K562 (cell line): ENCODE results near the gene POU2AF1. TPM values are rescaled to one million over a fixed set of nuclear protein-coding genes. Genes with fewer than 3 reads are reported as not detected.

Source experiments
- ATAC-seq: fragments of 200-7000 bp; cut with Tn5 transposase; 3 replicates; pipeline ENCODE4 v1.9.1; 2020; ENCODE audit warnings: moderate library complexity
- BruUV-seq: library from RNA; stranded (reverse); fragments of 400-500 nt; replicated peaks from 2 replicates; lab custom pipeline; 2021; lab: Mats Ljungman, UMichigan
- CTCF ChIA-PET: fragments of 300-600 bp; formaldehyde crosslinking; extraction: SDS; loops from one replicate; lab custom pipeline; 2021; ENCODE audit warnings: low intra/inter-chr PET ratio; lab: Yijun Ruan, JAX
- POLR2A ChIA-PET: fragments of 300-600, 350-650 bp; sonication (Branson Sonifier 250); formaldehyde crosslinking; extraction: SDS; loops from one replicate; lab custom pipeline; 2021; ENCODE audit warnings: antibody characterized with exemption, inconsistent platforms; lab: Yijun Ruan, JAX
- DNase-seq, 4 experiments: peaks; one replicate each; pipeline versions ENCODE4 v3.0.0 to v3.0.0-alpha.2; 2011 to 2018; ENCODE audit warnings: low spot score in 3 of 4, mixed read lengths in 3 of 4; ENCODE audit errors: extremely low read depth in 1 of 4
- FAIRE-seq: peaks from 2 replicates; lab custom pipeline; 2011; peaks lifted over from hg19 to GRCh38; lab: Jason Lieb, UNC
- H2AFZ ChIP-seq: 2 replicates; pipeline ENCODE4 v1.6.0; 2011; ENCODE audit warnings: low read depth, low read length, control low read depth, inconsistent platforms
- H3K27ac ChIP-seq: fragments of 200-600 bp; 3 replicates; pipeline ENCODE4 v1.8.0; 2011; ENCODE audit warnings: low read depth, mild to moderate bottlenecking, control low read depth, inconsistent platforms, low read length, moderate library complexity, mixed read lengths; ENCODE audit errors: extremely low read depth
- H3K27me3 ChIP-seq, 2 experiments: fragments of 300-600 bp in 1 of 2; 2 replicates in 1 of 2; 3 replicates in 1 of 2; pipeline versions ENCODE4 v1.6.0 to v1.8.0; 2011; ENCODE audit warnings: inconsistent platforms in 2 of 2, low read length in 2 of 2, mild to moderate bottlenecking in 1 of 2, mixed read lengths in 1 of 2, moderate library complexity in 1 of 2; ENCODE audit not compliant: control insufficient read depth in 2 of 2, insufficient read depth in 2 of 2
- H3K36me3 ChIP-seq: fragments of 300-600 bp; 3 replicates; pipeline ENCODE4 v1.8.0; 2011; ENCODE audit warnings: mild to moderate bottlenecking, low read length, inconsistent platforms; ENCODE audit not compliant: control insufficient read depth, insufficient read depth
- H3K4me1 ChIP-seq, 2 experiments: fragments of 200-600 bp in 1 of 2; replicated peaks in 1 of 2; 2 replicates in 1 of 2; 3 replicates in 1 of 2; pipeline versions ENCODE4 v1.5.1 to v1.8.0; 2011; ENCODE audit warnings: inconsistent platforms in 2 of 2, low read length in 2 of 2, mild to moderate bottlenecking in 1 of 2, mixed read lengths in 1 of 2, moderate library complexity in 1 of 2; ENCODE audit not compliant: control insufficient read depth in 2 of 2, insufficient read depth in 2 of 2
- H3K4me2 ChIP-seq: 2 replicates; pipeline ENCODE4 v1.6.1; 2011; ENCODE audit warnings: low read length, control low read depth, inconsistent platforms, mixed read lengths; ENCODE audit not compliant: insufficient read depth
- H3K4me3 ChIP-seq: fragments of 200-600 bp; sonication (generic), shearing (Covaris generic); 2 replicates; pipeline ENCODE4 v1.5.1; 2016; ENCODE audit warnings: control low read depth, inconsistent platforms
- H3K79me2 ChIP-seq: fragments of 200-600 bp; 3 replicates; pipeline ENCODE4 v1.8.0; 2011; ENCODE audit warnings: low read length, inconsistent platforms; ENCODE audit not compliant: control insufficient read depth, insufficient read depth
- H3K9ac ChIP-seq, 2 experiments: 2 replicates each; pipeline versions ENCODE4 v1.6.0 to v1.6.1; 2011; ENCODE audit warnings: low read depth in 2 of 2, low read length in 2 of 2, control low read depth in 1 of 2, inconsistent platforms in 1 of 2, mild to moderate bottlenecking in 1 of 2, mixed read lengths in 1 of 2; ENCODE audit not compliant: insufficient read depth in 1 of 2
- H3K9me1 ChIP-seq: one replicate; pipeline ENCODE4 v1.6.0; 2011; ENCODE audit warnings: inconsistent platforms, mild to moderate bottlenecking, low read length, moderate library complexity; ENCODE audit not compliant: control insufficient read depth, insufficient read depth
- H3K9me3 ChIP-seq: replicated peaks from 2 replicates; pipeline ENCODE4 v1.5.1; 2011; ENCODE audit warnings: low read depth, low read length, inconsistent platforms; ENCODE audit not compliant: control insufficient read depth, insufficient read depth
- H4K20me1 ChIP-seq: replicated peaks from 2 replicates; pipeline ENCODE4 v1.6.1; 2011; ENCODE audit warnings: low read length, inconsistent platforms, mixed read lengths; ENCODE audit not compliant: control insufficient read depth, insufficient read depth
- CREB1 ChIP-seq, 2 experiments: sonication (generic) in 1 of 2; formaldehyde crosslinking in 1 of 2; IDR thresholded peaks; 2 replicates each; pipeline versions ENCODE4 v1.6.1 to v1.8.0; 2012 to 2022; ENCODE audit warnings: inconsistent platforms in 1 of 2, mild to moderate bottlenecking in 1 of 2, missing genetic modification reagents in 1 of 2, moderate library complexity in 1 of 2
- DDX20 ChIP-seq: fragments of 450-650 bp; IDR thresholded peaks from 2 replicates; pipeline ENCODE4 v1.6.1; 2016; ENCODE audit warnings: missing genetic modification characterization, low read depth, mild to moderate bottlenecking, missing compliant biosample characterization, moderate library complexity
- ELF2 ChIP-seq: fragments of 250-450 bp; sonication (Bioruptor Pico); IDR thresholded peaks from 2 replicates; pipeline ENCODE4 v1.5.0; 2021; ENCODE audit warnings: mild to moderate bottlenecking
- ETS2 ChIP-seq: IDR thresholded peaks from 2 replicates; pipeline ENCODE4 v1.6.1; 2016; ENCODE audit warnings: borderline replicate concordance, missing genetic modification characterization, mild to moderate bottlenecking, moderate library complexity, missing compliant biosample characterization; ENCODE audit not compliant: poor library complexity, severe bottlenecking
- FOXP4 ChIP-seq: sonication (generic); formaldehyde crosslinking; IDR thresholded peaks from 2 replicates; pipeline ENCODE4 v1.8.0; 2022; ENCODE audit warnings: mild to moderate bottlenecking, missing genetic modification reagents, borderline replicate concordance
- NBN ChIP-seq: fragments of 450-650 bp; IDR thresholded peaks from 2 replicates; pipeline ENCODE4 v1.6.1; 2016; ENCODE audit warnings: low read depth, mild to moderate bottlenecking
- SUPT5H ChIP-seq: fragments of 450-650 bp; IDR thresholded peaks from 2 replicates; pipeline ENCODE4 v1.6.1; 2016
- THRAP3 ChIP-seq: fragments of 450-650 bp; IDR thresholded peaks from 2 replicates; pipeline ENCODE4 v1.6.1; 2016; ENCODE audit warnings: mild to moderate bottlenecking, inconsistent platforms, borderline replicate concordance
- YY1 ChIP-seq, 3 experiments: IDR thresholded peaks; 2 replicates each; pipeline ENCODE4 v1.6.1; 2011; ENCODE audit warnings: low read length in 2 of 3, mild to moderate bottlenecking in 2 of 3, moderate library complexity in 2 of 3, borderline replicate concordance in 1 of 3, control low read depth in 1 of 3, low read depth in 1 of 3; ENCODE audit not compliant: insufficient read depth in 3 of 3, insufficient replicate concordance in 2 of 3, control insufficient read depth in 1 of 3, insufficient read length in 1 of 3; ENCODE audit errors: extremely low read depth in 1 of 3
- ZBTB33 ChIP-seq: sonication (generic); formaldehyde crosslinking; IDR thresholded peaks from 2 replicates; pipeline ENCODE4 v1.8.1; 2023; ENCODE audit warnings: mild to moderate bottlenecking, missing genetic modification reagents
- ZC3H8 ChIP-seq: fragments of 450-650 bp; IDR thresholded peaks from 2 replicates; pipeline ENCODE4 v1.6.1; 2017
- ZSCAN32 ChIP-seq: fragments of 450-650 bp; formaldehyde crosslinking; IDR thresholded peaks from 2 replicates; pipeline ENCODE4 v1.4.0; 2020; ENCODE audit warnings: mild to moderate bottlenecking, moderate library complexity
- WGBS: fragments of 100-300 bp; shearing (Covaris generic); methylation state at CpG from one replicate; pipeline ENCODE4 v1.1.6; 2016; ENCODE audit warnings: low coverage, mixed read lengths; ENCODE audit not compliant: insufficient coverage; ENCODE audit errors: missing lambda C conversion rate; 5-methylcytosine and 5-hydroxymethylcytosine counted together
- in situ Hi-C: fragments of 300-500 bp; cut with MboI; formaldehyde crosslinking; loops from 4 replicates; pipeline ENCODE4 v1.15.0; 2018; ENCODE audit warnings: inconsistent platforms, mixed read lengths
- intact Hi-C: fragments of 100-400 bp; cut with micrococcal nuclease; formaldehyde crosslinking; loops from 2 replicates; pipeline ENCODE4 v1.14.2; 2022
- polyA plus RNA-seq, 8 experiments: library from polyadenylated mRNA; depleted of rRNA in 4 of 8; stranded (reverse) in 5 of 8; unstranded in 3 of 8; fragments of >200 nt; fragmentation: Nextera tagmentation in 2 of 8; fragmentation: Illumina TruSeq in 1 of 8; extraction: Ambion mirVana in 2 of 8; extraction: Trizol in 1 of 8; gene quantifications; 2 replicates each; pipeline versions ENCODE4 v1.2.1 to v1.2.3, GENCODE V29; 2011 to 2014; ENCODE audit warnings: inconsistent platforms in 1 of 8, missing spikeins in 1 of 8
- total RNA-seq, 7 experiments: library from RNA; depleted of rRNA in 6 of 7; stranded (reverse); fragments of >200 nt in 6 of 7; fragmentation: Illumina TruSeq in 2 of 7; extraction: Trizol in 2 of 7; gene quantifications; 2 replicates each; pipeline versions ENCODE4 v1.2.1 to v1.2.3, GENCODE V29; 2011 to 2021; ENCODE audit warnings: low replicate concordance in 1 of 7
- TF ChIP-seq, protein P1 (sequence below): sonication (generic); formaldehyde crosslinking; IDR thresholded peaks from 2 replicates; pipeline ENCODE4 v1.8.1; 2023; ENCODE audit warnings: mild to moderate bottlenecking, missing genetic modification reagents
- TF ChIP-seq, protein P2 (sequence below): fragments of 250-450 bp; sonication (Bioruptor Pico); IDR thresholded peaks from 2 replicates; pipeline ENCODE4 v1.8.0; 2022; ENCODE audit warnings: moderate library complexity, mild to moderate bottlenecking, inconsistent platforms

POU2AF1 gene
- total and polyA plus RNA-seq, 9 of the 15 experiments (the other 6 are each of a cell fraction or from before 2014, with no cell fraction given): 0.09 TPM; not detected in 8

- no peaks in the 10 kb centered on the region for H3K9me3 ChIP-seq
- H3K79me2 ChIP-seq: no peaks in the 10 kb centered on the region
- TF ChIP-seq, protein P1, sequence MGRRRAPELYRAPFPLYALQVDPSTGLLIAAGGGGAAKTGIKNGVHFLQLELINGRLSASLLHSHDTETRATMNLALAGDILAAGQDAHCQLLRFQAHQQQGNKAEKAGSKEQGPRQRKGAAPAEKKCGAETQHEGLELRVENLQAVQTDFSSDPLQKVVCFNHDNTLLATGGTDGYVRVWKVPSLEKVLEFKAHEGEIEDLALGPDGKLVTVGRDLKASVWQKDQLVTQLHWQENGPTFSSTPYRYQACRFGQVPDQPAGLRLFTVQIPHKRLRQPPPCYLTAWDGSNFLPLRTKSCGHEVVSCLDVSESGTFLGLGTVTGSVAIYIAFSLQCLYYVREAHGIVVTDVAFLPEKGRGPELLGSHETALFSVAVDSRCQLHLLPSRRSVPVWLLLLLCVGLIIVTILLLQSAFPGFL (CRISPR knock-in tag): no peak
- TF ChIP-seq FOXP4 (CRISPR knock-in tag) (no peak), ZC3H8 (no peak), ZBTB33 (CRISPR knock-in tag) (no peak), ETS2 (tag) (no peak), ZSCAN32 (CRISPR knock-in tag) (no peak), SUPT5H (no peak), CREB1 (IDR thresholded peaks at IDR 0.05) (no peak), CREB1 (CRISPR knock-in tag; IDR thresholded peaks at IDR 0.05) (no peak), ELF2 (CRISPR knock-in tag) (no peak), YY1 (IDR thresholded peaks at IDR 0.05; ENCODE audit: borderline replicate concordance in 1 of 3, control insufficient read depth in 1 of 3, extremely low read depth in 1 of 3, insufficient read depth in 3 of 3, insufficient read length in 1 of 3, insufficient replicate concordance in 2 of 3, low read depth in 1 of 3, low read length in 2 of 3) (no peak), NBN (no peak), THRAP3 (no peak), DDX20 (tag) (no peak)
- TF ChIP-seq, protein P2, sequence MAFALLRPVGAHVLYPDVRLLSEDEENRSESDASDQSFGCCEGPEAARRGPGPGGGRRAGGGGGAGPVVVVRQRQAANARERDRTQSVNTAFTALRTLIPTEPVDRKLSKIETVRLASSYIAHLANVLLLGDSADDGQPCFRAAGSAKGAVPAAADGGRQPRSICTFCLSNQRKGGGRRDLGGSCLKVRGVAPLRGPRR (CRISPR knock-in tag): no peak
- TF ChIP-seq, all 486 proteins: peak for 0
- CTCF ChIA-PET: no interaction called here
- no peaks in the 10 kb centered on the region for H4K20me1 ChIP-seq
- H3K27ac ChIP-seq: no peak overlapping the region
- no peaks in the 10 kb centered on the region for H3K4me1 ChIP-seq
- H3K9ac ChIP-seq: no peak overlapping the region
- H2AFZ ChIP-seq: no peak overlapping the region
- no peak overlapping the region for H3K4me2 ChIP-seq
- ATAC-seq (no peak), DNase-seq (no peak), FAIRE-seq (no peak)
- POLR2A ChIA-PET: no interaction called here
- intact Hi-C loops (no loop called here), in situ Hi-C loops (no loop called here)
- H3K27me3 ChIP-seq: no peaks in the 10 kb centered on the region
- no peaks in the 10 kb centered on the region for H3K36me3 ChIP-seq
- no peaks in the 10 kb centered on the region for H3K9me1 ChIP-seq
- no TSS peak for BruUV-seq
- H3K4me3 ChIP-seq: no peak overlapping the region
- WGBS: 0% methylated on average over 2 of the region's 2 CpGs
Observed at GRCh38 chr11:111330234-111330893, 48.7 kb downstream of the POU2AF1 start.
